Cerebellar nuclear complex (tissue), 1 donor: ENCODE data around the gene NEU2.

Experiments
- DNase-seq, 2 experiments: peaks; one replicate each; lab custom pipeline; 2025; lab: John Stamatoyannopoulos, UW

NEU2 gene

DNA sequence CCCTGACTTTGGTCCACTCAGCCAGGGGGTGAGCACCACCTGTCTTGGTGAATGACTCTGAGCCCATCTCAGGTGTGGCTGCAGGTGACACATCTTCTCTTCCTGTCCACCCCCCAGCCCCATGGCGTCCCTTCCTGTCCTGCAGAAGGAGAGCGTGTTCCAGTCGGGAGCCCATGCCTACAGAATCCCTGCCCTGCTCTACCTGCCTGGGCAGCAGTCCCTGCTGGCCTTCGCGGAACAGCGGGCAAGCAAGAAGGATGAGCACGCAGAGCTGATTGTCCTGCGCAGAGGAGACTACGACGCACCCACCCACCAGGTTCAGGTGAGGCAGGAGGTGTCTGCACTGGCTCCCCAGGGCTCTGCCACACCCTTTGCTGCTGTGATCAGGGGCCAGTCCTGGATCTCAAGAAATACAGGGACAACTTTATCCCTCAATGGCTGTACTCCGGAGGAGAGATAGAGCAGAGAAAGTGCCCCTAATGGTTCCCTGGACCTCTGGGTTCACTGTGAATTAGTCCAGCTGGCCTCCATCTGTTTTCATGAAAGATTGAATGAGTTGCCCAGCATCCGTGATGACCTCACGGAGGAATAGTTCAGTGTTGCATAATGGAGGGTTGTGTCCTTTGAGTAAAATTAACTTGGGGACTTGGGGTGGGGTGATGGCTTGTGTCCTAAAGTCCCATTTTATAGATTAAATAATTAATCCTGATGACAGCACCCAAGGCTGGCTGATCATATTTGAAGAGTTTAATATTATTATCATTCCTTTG, at the start of gene NEU2:
Gene NEU2, plus strand, starts transcription at position 122 of the 770 bp plus-strand sequence. Its CDS starts 0 bp downstream, at position 122.
- no peak for DNase-seq

DNA sequence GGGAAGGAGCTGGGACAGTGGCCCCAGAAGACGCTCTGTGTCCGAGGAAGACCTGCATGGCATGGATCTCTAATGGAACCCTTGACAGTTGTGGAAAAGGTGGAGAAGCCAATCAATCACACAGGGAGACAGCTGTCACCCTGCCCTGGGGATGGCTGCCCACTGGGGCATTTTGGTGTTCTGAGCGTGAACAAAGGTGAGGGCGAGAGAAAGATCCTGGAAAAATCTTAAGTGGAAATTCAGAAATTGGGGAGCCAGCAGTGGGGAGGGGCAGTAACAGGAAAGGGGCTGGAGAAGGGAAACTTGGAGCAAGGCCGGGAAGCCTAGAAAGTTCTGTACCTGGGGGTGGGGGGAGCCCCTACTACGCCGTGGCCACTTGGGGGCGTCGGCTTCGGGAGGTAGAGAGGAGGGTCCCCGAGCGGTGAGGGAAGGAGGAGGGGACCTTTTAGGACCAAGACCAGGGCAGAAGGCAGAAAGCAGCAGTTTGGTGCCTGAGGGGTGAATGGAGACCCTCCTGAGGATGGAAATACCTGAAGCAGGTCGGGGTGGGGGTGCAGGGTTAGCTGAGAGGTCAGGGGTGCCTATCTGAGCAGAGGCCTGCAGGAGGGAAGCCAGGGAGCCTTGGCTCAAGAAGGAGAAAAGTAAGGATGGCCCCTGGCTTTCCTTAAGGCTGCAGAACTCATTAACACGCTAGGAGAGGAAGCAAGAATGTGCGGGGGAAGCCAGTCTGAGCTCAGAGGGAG, 49.4 kb upstream of the NEU2 start:
- DNase-seq: no peak

DNA sequence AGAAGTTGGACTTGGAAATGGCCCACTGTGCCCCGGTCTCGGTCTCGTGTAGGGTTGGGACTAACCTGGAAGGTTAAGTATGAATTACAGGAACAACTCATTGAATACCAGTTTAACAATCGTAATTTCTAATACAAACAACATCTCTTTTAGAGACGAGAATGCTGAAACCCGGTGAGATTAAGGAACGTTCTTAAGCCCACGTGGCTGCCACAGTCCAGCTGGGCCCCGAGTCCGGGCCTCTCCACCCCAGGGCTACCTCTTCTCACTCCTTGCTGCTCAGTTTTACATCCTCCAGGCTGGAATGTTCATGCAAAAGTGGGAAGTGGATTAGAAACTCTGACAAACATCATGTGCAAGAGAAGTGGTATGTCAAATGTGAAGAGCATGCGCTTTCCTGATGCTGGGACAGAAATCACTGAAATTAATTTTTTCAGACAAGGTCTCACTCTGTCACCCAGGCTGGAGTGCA, 48.8 kb upstream of the NEU2 start:
- no peak for DNase-seq

DNA sequence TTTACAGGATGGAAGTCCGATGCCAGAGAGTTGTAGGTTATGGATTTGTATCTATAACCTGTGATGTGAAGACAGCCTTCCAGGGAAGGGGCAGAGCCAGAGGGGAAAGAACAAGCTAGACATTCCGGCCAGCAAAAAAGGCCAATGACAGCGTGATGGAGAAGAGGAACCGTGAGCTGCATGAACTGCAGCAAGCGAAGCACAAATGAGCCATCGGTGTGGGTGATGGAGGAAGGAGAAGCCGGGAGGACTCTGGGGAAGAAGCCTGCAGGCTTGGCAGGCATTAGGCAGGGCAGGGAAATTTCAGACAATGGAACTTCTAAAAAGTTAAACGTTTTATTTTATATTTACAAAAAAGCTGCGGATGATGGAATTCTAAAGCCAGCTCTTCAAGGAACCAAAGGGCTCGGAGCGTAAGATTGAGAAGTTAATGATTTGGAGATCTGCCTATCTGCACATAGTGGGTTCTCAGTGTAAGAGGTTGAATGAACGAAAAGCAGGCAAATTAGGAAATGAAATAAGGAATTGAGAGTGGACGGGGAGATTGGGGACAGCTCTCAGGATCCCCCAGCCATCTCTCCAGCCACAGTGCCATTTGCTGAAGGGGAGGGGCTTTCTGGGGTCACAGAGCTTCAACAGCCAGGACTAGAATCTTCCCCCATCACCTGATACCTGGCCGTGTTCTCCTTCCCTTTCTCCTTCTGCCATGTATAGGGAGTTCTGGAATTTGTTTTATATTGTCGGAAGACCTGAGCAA, 47.8 kb upstream of the NEU2 start:
- no peak for DNase-seq

DNA sequence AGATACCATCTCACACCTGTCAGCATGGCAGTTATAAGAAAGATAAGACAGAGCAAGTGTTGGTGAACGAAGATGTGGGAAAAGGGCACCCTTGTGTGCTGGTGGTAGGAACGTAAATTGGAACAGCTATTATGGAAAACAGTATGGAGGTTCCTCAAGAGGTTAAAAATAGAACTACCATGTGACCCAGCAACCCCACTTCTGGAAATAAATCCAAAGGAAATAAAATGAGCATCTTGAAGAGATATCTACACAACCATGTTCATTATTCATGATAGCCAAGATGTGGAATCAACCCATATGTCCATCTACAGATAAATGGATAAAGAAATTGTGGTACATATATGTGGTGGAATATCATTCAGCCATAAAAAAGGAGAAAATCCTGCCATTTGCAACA, 46.3 kb upstream of the NEU2 start:
- no peak for DNase-seq

DNA sequence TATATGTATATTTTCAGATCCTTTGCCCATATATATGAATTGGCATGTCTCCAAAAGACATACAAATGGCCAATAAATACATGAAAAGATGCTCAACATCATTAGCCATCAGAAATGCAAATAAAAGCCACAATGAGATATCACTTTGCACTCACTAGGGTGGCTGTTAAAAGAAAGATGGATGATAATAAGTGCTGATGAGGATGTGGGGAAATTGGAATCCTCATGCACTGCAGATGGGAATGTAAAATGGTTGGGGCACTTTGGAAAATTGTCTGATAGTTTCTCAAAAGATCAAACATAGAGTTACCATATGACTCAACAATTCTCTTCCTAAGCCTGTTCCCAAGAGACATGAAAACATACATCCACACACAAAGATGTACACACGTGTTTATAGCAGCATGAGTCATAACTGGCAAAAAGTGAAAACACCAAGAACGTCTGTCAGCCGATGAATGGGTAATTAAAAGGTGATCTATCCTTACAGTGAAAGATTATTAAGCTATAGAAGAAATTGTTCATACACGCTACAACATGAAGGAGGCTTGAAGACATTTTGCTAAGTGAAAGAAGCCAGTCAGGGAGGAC, 39.1 kb upstream of the NEU2 start:
- no peak for DNase-seq

DNA sequence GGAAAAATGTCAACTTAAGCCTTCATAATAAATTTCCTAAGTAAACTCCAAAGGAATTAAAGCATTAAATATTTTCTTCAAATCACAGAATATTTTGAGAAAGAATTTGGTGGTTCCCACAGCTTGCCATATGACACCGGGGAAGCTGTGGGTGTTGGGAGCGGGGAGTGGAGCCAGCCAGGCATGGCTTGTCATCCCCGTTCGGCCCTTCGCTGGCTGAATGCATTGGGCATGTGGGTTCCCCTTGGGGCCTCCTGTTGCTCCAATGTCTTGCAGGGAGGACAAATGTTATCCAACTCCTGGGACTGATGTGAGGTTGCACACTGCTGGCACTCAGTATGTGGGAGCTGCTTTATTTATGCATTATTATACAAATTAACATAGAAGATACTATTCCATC, 38.0 kb upstream of the NEU2 start:
- no peak for DNase-seq

DNA sequence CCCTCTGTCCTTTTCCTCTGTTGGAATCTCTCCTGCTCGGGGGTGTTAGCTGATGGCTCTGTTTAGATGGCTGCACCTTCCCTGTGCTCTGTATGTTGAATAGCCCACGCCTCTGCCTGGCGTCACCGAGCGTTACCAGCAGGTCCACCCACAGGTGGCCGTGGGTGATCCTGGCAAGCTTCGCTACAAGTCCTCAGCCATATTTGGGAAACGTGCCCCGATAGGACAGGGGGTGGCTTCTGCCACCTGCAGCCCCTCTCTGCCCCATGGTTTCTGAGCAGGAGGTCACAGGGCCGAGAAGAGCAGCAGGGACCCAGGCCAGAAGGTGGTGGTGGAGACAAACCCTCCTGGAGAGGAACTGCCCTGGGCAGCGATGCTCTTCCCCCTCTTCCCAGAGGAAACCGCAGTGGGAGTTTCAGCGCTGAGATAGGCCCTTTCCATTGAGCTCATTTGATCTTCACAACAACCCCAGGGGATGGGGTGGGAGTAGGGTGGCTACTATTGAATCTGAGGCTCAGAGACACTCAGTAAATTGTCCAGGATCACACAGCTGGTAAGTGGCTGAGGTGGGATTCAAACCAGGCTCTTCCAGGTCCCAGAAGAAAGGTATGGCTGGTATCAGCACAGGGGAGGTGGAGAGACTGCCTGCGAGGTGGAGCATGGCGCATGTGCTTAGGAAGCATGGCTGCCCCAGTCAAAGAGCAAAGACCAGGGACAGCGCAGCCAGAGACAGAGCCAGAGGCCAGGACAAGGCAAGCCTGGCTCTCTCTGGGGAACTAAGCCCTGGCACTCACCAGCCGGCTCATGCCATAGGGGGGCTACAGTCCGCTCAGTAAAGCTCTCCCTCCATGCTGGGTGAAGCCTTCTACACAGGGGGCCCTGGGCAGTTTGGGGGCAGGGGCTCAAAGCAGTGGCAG, 34.5 kb upstream of the NEU2 start:
- DNase-seq: no peak

DNA sequence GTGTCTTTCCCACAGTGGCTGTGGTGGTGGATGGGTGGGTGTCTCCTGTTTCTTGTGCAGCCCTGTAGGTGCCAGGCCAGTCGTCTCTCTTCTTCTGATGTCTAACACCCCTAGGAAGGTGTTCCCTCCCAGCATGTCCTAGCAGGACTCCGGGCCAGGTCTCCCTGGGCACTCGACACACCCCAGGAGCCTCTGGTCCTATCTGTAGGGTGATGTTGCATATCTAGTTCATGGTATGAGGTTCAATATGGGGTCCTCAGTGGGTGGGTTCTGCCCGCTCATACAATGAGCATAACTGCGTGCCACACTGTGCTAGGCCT, 33.8 kb upstream of the NEU2 start:
- no peak for DNase-seq

DNA sequence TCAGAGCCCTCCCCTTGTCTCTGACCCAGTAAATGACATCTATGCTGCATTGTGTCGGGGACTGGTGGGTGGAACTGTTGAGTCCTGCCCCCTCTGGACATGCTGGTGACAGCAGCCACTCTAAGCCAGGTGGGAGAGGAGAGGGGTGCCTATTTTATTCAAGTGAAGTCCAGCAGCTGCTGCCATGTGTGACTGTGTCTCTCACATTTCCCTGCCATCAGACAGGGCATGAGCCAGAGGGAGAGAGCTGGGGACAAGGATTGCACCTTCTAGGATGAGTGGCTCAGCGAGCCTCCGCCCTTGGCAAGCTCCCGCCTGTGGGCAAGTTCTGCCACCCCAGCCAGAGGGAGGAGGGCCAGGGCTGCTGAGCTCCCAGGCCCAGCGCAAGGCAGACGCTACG, 33.1 kb upstream of the NEU2 start:
- DNase-seq: no peak

DNA sequence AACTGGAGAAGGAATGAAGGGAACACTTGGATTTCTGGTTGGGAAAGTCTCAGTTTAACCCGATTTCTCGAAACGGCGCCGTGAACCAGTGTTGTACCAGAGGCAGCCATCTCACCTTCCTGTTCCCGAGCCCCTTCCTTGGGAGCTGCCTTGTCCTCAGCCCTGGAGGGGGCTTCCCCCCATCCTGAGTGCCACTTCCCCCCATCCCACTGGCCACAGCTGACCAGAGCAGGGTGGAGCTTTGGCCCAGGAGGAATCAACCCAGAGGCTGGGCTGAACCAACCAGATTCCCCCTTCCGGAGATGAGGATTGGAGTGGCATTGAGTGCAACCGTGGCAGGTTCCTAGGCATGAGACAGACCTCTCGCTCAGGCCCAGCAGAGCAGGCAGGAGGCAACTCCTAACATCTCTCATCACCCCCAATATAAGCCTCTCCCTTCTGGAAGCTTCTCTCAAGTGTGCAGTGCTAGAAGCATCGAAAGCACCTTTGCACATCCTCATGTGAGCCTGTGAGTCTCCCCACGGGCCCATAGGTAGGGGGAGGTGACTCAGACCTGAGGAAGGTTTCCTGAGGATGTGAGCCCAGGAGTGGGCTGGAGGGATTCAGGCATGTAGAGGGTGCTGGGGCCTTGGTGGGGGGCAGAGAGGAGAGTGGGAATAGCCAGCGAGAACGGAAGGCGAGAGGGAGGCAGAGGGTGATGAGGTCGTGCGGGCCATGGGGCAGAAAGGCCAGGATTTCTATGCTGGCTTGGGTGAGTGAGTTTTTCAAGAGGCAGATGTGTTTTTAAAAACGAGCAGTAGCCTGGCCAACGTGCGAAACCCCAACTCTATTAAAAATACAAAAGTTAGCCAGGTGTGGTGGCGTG, 31.4 kb upstream of the NEU2 start:
- no peak for DNase-seq

DNA sequence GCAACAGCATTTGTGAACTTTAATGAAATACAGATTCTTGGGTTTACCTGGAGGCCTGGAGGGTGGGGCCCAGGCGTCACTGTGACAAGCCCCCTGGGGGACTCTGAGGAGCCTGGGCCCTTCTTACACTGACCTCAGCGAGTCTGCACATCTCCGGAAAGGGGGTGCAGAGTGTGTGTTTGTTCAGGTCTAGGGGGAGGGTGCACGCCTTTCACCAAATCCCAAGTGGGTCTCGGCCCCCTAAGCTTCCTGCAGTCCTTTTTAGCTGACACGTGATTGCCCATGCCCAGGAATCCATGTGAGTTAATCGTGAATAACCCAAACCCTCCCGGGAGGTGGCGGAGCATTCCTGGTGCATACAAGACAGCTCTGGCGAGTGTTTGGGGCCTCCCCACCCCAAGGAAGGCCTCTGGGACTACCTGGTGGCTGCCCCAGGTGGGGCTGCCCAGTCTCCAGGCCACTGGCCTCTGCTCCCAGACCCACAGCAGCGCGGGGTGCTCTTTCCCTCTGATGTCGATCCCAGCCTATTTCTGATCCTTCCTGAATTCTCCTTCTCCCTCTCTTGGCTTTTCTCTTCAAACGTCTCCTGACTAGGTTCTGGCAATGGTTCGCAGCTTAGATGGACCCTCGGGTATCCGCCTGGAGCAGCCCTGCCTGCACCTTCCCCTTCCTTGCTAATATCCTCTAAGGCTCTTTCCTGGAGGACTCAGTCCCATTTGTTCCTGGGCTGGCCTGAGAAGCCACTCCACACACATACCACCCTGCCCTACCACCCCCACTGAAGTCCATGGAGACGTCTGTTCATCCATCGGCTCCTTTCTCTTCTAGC, 29.4 kb upstream of the NEU2 start:
- no peak for DNase-seq

DNA sequence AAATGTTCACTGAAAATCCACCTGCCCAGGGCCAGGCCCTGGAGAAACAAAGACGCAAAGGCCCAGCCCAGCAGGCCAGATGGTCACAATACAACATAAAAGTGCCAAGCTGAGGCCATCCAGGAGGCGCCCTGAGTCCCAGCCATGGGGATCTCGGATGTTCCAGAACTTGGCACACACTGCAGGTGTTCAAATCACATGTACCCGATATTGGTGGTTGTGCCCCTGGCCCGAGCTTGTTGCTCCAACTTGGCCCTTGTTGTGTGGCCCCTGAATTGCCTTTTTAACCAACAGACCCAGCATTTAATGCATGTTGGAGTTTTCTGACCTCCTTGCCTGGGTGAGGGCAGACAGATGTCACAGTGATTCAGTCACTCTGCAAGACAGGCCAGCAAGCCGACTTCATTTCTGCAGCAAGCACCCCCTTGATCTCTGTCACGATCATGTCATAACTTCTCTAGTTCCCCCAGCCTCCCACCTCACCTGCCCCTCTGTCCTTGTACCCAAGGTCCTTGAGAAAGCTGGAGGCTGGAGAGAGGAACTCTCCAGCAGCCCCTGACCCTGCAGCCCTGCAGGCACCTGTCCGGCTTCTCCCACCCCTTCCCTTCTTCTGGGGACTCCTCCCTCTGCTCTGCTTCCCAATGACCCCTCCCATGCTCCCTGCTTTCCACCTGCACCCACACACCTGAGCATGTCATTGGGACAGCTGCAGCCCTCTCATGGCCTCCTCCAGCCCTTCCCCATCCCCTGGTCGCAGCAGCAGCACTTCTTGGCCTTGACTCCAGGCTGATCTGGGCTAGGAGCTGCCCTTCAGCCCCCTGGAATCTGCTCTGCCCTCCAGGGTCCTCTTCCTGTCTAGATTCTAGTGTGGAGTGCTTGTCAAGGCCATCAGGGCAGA, 28.6 kb upstream of the NEU2 start:
- no peak for DNase-seq

DNA sequence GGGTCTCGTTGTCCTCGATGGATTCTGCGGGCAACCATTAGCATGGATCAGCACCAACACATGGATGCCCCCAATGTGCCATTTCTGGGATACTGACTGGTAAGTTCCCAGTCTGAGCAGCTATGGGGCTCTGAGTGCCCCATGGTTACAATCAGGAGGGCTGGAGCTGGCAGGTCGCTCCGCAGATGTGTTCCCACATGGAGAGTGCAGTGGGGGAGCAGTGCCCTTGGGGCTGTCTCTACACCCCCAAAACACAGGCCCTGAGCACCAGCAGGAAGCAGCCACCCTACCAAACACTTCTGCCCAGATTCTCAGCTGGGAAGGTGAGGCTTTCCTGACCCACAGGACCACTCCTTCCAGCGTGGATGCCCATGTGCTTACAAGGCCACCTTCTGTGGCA, 27.4 kb upstream of the NEU2 start:
- no peak for DNase-seq

DNA sequence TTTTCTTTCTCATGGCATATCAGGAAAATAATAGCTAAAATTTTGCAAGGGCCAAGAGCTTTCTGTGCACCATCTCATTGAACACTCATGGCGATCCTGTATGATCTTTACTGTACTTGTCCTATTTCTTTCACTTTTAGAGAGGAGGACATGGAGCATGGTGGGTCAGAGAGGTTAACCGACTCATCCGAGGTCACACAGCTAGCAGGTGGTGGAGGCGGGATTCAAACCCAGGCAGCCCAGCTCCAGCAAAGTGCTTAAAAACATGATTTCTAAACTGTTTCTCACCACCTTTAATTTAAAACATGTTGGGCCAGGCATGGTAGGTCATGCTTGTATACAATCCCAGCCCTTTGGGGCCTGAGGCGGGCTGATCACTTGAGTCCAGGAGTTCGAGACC, 25.8 kb upstream of the NEU2 start:
- no peak for DNase-seq

DNA sequence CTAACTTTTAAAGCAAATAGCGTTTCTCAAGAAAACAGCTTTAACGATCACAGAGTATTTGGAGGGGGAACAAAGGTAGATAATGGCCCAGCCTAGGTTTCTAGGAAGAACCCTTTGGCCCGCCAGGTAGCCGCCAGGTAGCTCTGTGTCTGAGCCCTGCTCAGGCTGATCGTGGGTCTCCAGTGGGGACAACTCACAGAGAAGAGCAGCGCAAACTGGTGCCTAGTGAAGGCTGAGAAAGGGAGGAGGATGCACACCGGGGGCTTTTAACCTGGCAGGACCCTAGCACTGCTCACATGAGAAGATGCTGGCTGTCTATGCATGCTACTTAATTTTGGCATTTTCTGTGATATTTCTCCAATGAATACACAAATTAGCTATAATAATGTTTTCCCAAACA, 25.2 kb upstream of the NEU2 start:
- DNase-seq: no peak

DNA sequence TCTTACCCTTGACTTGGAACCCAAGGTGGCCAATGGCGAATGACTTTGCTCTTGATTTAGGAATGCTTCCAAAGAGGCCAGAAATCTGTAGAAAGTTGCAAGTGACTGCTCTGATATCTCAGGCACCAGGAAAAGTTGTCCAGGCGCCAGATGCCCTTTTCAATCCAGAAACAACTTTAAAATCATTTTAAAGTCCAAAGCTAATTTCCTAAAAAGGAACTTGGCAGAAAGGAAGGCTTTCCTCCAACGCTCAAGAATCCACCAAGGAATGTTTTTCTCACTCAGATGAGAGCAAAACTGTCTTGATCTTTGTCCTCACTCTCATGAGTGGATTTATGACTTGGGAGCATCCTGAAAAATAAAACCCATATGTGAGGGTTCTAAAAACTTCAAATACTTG, 24.7 kb upstream of the NEU2 start:
- DNase-seq: no peak

DNA sequence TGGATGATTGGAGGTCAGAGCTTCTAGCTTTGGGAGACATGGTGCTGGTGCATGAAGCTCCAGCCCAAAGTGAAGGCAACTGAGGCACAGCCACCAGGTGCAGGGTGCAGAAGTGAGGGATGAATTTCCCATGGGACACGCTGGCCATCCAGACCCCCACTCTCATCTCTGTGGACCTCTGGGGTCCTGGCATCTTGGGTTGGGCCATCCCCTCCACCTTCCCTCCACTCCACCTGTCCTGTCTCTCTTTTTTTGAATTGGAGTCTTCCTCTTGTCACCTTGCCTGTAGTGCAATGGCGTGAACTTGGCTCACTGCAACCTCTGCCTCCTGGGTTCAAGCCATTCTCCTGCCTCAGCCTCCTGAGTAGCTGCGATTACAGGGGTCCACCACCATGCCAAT, 22.8 kb upstream of the NEU2 start:
- DNase-seq: no peak
